Heart right ventricle (tissue), 16 donors: ENCODE measurements around the gene ZNF655. TPM values are rescaled to one million over a fixed set of nuclear protein-coding genes. Genes with fewer than 3 reads are reported as not detected.
A peak's percentile ranks its signal among the peaks of the same experiment; 100 is the strongest.
"Not testable (repeated sequence)": the region's sequence is repeated elsewhere in the genome, so short reads cannot be mapped to it uniquely, and the experiment has no call there.

Experiments
- ATAC-seq, 8 donors: fragments of 200-7000 bp; cut with Tn5 transposase; one replicate each; pipeline ENCODE4 v1.9.1; 2020; ENCODE audit warnings: mild to moderate bottlenecking in 8 of 8, moderate library complexity in 8 of 8, moderate number of reproducible peaks in 1 of 8
- DNase-seq, 2 donors: peaks; one replicate each; pipeline ENCODE4 v3.0.0-alpha.2; 2020
- H3K27ac ChIP-seq, 10 donors: fragments of 200-600 bp; sonication (generic) in 2 of 10; one replicate each; pipeline versions ENCODE4 v1.5.0 to v1.8.0; 2020 to 2022; ENCODE audit warnings: mild to moderate bottlenecking in 3 of 10
- H3K27me3 ChIP-seq, 7 donors: fragments of 200-600 bp; one replicate each; pipeline ENCODE4 v1.8.0; 2021 to 2022; ENCODE audit warnings: mild to moderate bottlenecking in 2 of 7
- H3K36me3 ChIP-seq, 9 donors: fragments of 200-600 bp; sonication (generic) in 1 of 9; one replicate each; pipeline versions ENCODE4 v1.5.0 to v1.8.0; 2020 to 2022; ENCODE audit warnings: mild to moderate bottlenecking in 2 of 9
- H3K4me1 ChIP-seq, 9 donors: fragments of 200-600 bp; sonication (generic) in 1 of 9; one replicate each; pipeline versions ENCODE4 v1.5.0 to v1.8.0; 2020 to 2022; ENCODE audit warnings: mild to moderate bottlenecking in 4 of 9
- H3K4me3 ChIP-seq, 10 donors: fragments of 200-600 bp; sonication (generic) in 2 of 10; one replicate each; pipeline versions ENCODE4 v1.5.0 to v1.8.0; 2020 to 2022; ENCODE audit warnings: mild to moderate bottlenecking in 7 of 10, moderate library complexity in 2 of 10
- H3K9me3 ChIP-seq, 11 donors: fragments of 200-600 bp in 10 of 11; sonication (generic) in 2 of 11; one replicate each; pipeline versions ENCODE4 v1.5.0 to v1.8.0; 2013 to 2022; ENCODE audit warnings: mild to moderate bottlenecking in 2 of 11, control low read depth in 1 of 11, moderate library complexity in 1 of 11
- CTCF ChIP-seq, 9 donors: fragments of 200-600 bp; sonication (generic) in 2 of 9; IDR thresholded peaks; one replicate each; pipeline versions ENCODE4 v1.5.0 to v1.8.0; 2021 to 2022; ENCODE audit warnings: antibody characterized with exemption in 9 of 9, mild to moderate bottlenecking in 5 of 9, moderate library complexity in 1 of 9
- WGBS, 2 donors: extraction: QIAGEN DNeasy Blood & Tissue Kit; methylation state at CpG; one replicate each; pipeline ENCODE4 v1.1.7; 2013; ENCODE audit warnings: inconsistent platforms in 1 of 2; 5-methylcytosine and 5-hydroxymethylcytosine counted together
- intact Hi-C, 10 donors: fragments of 100-400 bp; cut with DNase I; formaldehyde crosslinking; loops; one replicate each; pipeline versions ENCODE4 v1.11.1 to v1.14.2; 2022
- polyA plus RNA-seq, 2 donors: library from polyadenylated mRNA; stranded (reverse); fragments of 200-250 nt; gene quantifications; one replicate each; pipeline ENCODE4 v1.2.3, GENCODE V29; 2013
- total RNA-seq, 10 donors: library from RNA; stranded (reverse); fragmentation: NEBNext Ultra II Directional in 3 of 10; extraction: Animal tissue kit (Norgen Biotek cat#: 25700) in 3 of 10; gene quantifications; one replicate each; pipeline versions ENCODE4 v1.2.1 to v1.2.4, GENCODE V29; 2021 to 2023
- donor health status: Arrhythmogenic right ventricular cardiomyopathy.
- donor health status: ischemic (EF 13 %, LVEDD 7.1; RV severe dilation, severe dysfunction).
- donor health status: healthy with polysubstance abuse.
- donor health status: DM: no; HTN: yes; CAD: no.
- donor health status: DM: no; HTN: no; CAD: no.
- donor health status: ischemic (EF 25% LVEDD 6.9; RV normal size, moderate dysfunction).
- donor health status: ischemic (EF 25% LVEDD 5.7; RV mildly dilated, moderate dysfunction).
- donor health status: healthy.
- donor health status: DM: yes; HTN: yes; CAD: no.
- donor health status: Ischemic cardiomyopathy.
- donor health status: ischemic (EF 35%, LVEDD 5.7; RV mildly dilated, moderate dysfunction).
- donor health status: nonischemic (EF 11% LVEDD 7.7; RV severe dilation, severe dysfunction).
- donor health status: DM: yes; HTN: yes; CAD: no.
- donor health status: PGD.
- donor health status: ischemic (EF 29% LVEDD 5.4; RV normal size, mild dysfunction).
- donor health status: nonischemic (EF 23%, LVEDD 6.1; RV moderate dilation, normal function).

Gene ZNF655
- total and polyA plus RNA-seq, 12 donors, result 22.0 to 54.1 (median 30.8) TPM

GRCh38 chr7:99540542-99540941, 17.9 kb upstream of the ZNF655 start:
- 92 to 93% methylated on average over 5 of the region's 5 CpGs for WGBS, 2 donors
- intact Hi-C loops, result loop anchor here in 1 of 10 donors (10.0 kb wide), 1 partner anchor 1364 kb away; no protein-coding TSS in a partner anchor

GRCh38 chr7:99541212-99541611, 17.2 kb upstream of the ZNF655 start:
- intact Hi-C loops, result loop anchor here in 1 of 10 donors (10.0 kb wide), 1 partner anchor 1364 kb away; no protein-coding TSS in a partner anchor
- peaks cover 0 to 10% (median 0%) of the 10 kb centered on the region in 9 donors for H3K36me3 ChIP-seq
- no peak overlapping the region for H3K4me3 ChIP-seq
- H3K4me1 ChIP-seq, result no peaks in the 10 kb centered on the region
- no peaks in the 10 kb centered on the region for H3K27me3 ChIP-seq
- H3K9me3 ChIP-seq, result peaks cover 0 to 89% (median 16%) of the 10 kb centered on the region in 11 donors
- no peak for TF ChIP-seq CTCF (IDR thresholded peaks at IDR 0.05)
- ATAC-seq (no peak), DNase-seq (no peak)
- no peak overlapping the region for H3K27ac ChIP-seq
- 92 to 93% methylated on average over 9 of the region's 9 CpGs for WGBS, 2 donors

More at GRCh38 chr7:99540542-99540941, 17.9 kb upstream of the ZNF655 start:
- ATAC-seq, result no peak
- peaks cover 0 to 10% (median 0%) of the 10 kb centered on the region in 9 donors for H3K36me3 ChIP-seq
- no peaks in the 10 kb centered on the region for H3K27me3 ChIP-seq
- H3K9me3 ChIP-seq, result peaks cover 0 to 90% (median 16%) of the 10 kb centered on the region in 11 donors
- H3K4me1 ChIP-seq, result no peaks in the 10 kb centered on the region
- no peak for DNase-seq
- no peak for TF ChIP-seq CTCF (IDR thresholded peaks at IDR 0.05)
- H3K27ac ChIP-seq, result no peak overlapping the region
- no peak overlapping the region for H3K4me3 ChIP-seq

- DNase-seq (no peak), ATAC-seq (peak in 1 of 8 donors; percentile 67)
- intact Hi-C loops, result loop anchor here in 1 of 10 donors (10.0 kb wide), 1 partner anchor 1362 kb away; no protein-coding TSS in a partner anchor
- Histone ChIP-seq H3K27ac (no peak overlapping the region), H3K4me3 (no peak overlapping the region), H3K9me3 (peaks cover 0 to 92% (median 23%) of the 10 kb centered on the region in 11 donors), H3K36me3 (peaks cover 0 to 30% (median 14%) of the 10 kb centered on the region in 9 donors), H3K27me3 (no peaks in the 10 kb centered on the region), H3K4me1 (no peaks in the 10 kb centered on the region)
- no peak for TF ChIP-seq CTCF (IDR thresholded peaks at IDR 0.05)
- WGBS, 2 donors, result 93 to 94% methylated on average over 34 of the region's 34 CpGs
Measured at GRCh38 chr7:99543081-99543671, 15.3 kb upstream of the ZNF655 start.

- intact Hi-C loops, result loop anchor here in 1 of 10 donors (10.0 kb wide), 1 partner anchor 1361 kb away; no protein-coding TSS in a partner anchor
- TF ChIP-seq CTCF (IDR thresholded peaks at IDR 0.05), result no peak
- Histone ChIP-seq H3K36me3 (peaks cover 0 to 35% (median 17%) of the 10 kb centered on the region in 9 donors), H3K27me3 (no peaks in the 10 kb centered on the region), H3K4me3 (no peak overlapping the region), H3K4me1 (no peaks in the 10 kb centered on the region), H3K9me3 (peaks cover 0 to 88% (median 23%) of the 10 kb centered on the region in 11 donors), H3K27ac (no peak overlapping the region)
- WGBS, 2 donors, result 93 to 95% methylated on average over 6 of the region's 6 CpGs
- no peak for DNase-seq
- ATAC-seq, result no peak
Measured at GRCh38 chr7:99543916-99544315, 14.5 kb upstream of the ZNF655 start.

GRCh38 chr7:99545308-99545707, 13.1 kb upstream of the ZNF655 start:
- not testable (repeated sequence) for H3K27ac ChIP-seq, ATAC-seq, H3K4me1 ChIP-seq, DNase-seq, H3K4me3 ChIP-seq, H3K27me3 ChIP-seq
- H3K9me3 ChIP-seq, result peaks cover 0 to 85% (median 14%) of the 10 kb centered on the region in 11 donors
- H3K36me3 ChIP-seq, result peaks cover 0 to 35% (median 17%) of the 10 kb centered on the region in 9 donors
- intact Hi-C loops, result loop anchor here in 1 of 10 donors (10.0 kb wide), 1 partner anchor 1359 kb away; no protein-coding TSS in a partner anchor
- WGBS, 2 donors, result 94% methylated on average over 5 of the region's 5 CpGs

DNA sequence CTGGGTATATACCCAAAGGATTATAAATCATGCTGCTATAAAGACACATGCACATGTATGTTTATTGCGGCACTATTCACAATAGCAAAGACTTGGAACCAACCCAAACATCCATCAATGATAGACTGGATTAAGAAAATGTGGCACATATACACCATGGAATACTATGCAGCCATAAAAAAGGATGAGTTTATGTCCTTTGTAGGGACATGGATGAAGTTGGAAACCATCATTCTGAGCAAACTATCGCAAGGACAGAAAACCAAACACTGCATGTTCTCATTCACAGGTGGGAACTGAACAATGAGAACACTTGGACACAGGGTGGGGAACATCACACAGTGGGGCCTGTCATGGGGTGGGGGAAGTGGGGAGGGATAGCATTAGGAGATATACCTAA, 8.9 kb upstream of the ZNF655 start:
- not testable (repeated sequence) for H3K27ac ChIP-seq, H3K27me3 ChIP-seq, H3K4me3 ChIP-seq, DNase-seq, ATAC-seq
- Histone ChIP-seq H3K9me3 (peaks cover 0 to 48% (median 7%) of the 10 kb centered on the region in 11 donors), H3K36me3 (peaks cover 0 to 35% (median 17%) of the 10 kb centered on the region in 9 donors), H3K4me1 (peaks cover 0 to 24% (median 14%) of the 10 kb centered on the region in 9 donors)
- intact Hi-C loops, result loop anchor here in 1 of 10 donors (10.0 kb wide), 1 partner anchor 1355 kb away; no protein-coding TSS in a partner anchor
- WGBS, 2 donors, result 95% methylated on average over 1 of the region's 2 CpGs
